ENCODE measurements around the gene CADM2.
A peak's percentile ranks its signal among the peaks of the same experiment; 100 is the strongest.

CADM2 gene

GRCh38 chr3:85342915-85343314, 384.1 kb downstream of the CADM2 start:
- peak; percentile 21 for DNase-seq

- DNase-seq = no peak
Observed at GRCh38 chr3:85355572-85355971, 396.8 kb downstream of the CADM2 start.

- peak; percentile 66 for DNase-seq
Observed at GRCh38 chr3:85360742-85361387, 402.1 kb downstream of the CADM2 start.

GRCh38 chr3:85364296-85364909, 405.6 kb downstream of the CADM2 start:
- DNase-seq = no peak

- DNase-seq = no peak
Observed at GRCh38 chr3:85370341-85370740, 411.6 kb downstream of the CADM2 start.

- no peak for DNase-seq
Observed at GRCh38 chr3:85376131-85376530, 417.3 kb downstream of the CADM2 start.

GRCh38 chr3:85377115-85377514, 418.3 kb downstream of the CADM2 start:
- no peak for DNase-seq

GRCh38 chr3:85384372-85384771, 425.6 kb downstream of the CADM2 start:
- DNase-seq = no peak

GRCh38 chr3:85387913-85388505, 429.2 kb downstream of the CADM2 start:
- peak; percentile 14 for DNase-seq

- no peak for DNase-seq
Observed at GRCh38 chr3:85394424-85394823, 435.6 kb downstream of the CADM2 start.

- DNase-seq = no peak
Observed at GRCh38 chr3:85397434-85397833, 438.6 kb downstream of the CADM2 start.

GRCh38 chr3:85426121-85426520, 467.3 kb downstream of the CADM2 start:
- DNase-seq = no peak

- no peak for DNase-seq
Observed at GRCh38 chr3:85427467-85427866, 468.7 kb downstream of the CADM2 start.

- no peak for DNase-seq
Observed at GRCh38 chr3:85432081-85432480, 473.3 kb downstream of the CADM2 start.

- no peak for DNase-seq
Observed at GRCh38 chr3:85433319-85433718, 474.5 kb downstream of the CADM2 start.

GRCh38 chr3:85455561-85456200, 496.9 kb downstream of the CADM2 start:
- no peak for DNase-seq

- no peak for DNase-seq
Observed at GRCh38 chr3:85474241-85474640, 515.5 kb downstream of the CADM2 start.

GRCh38 chr3:85475346-85475745, 516.6 kb downstream of the CADM2 start:
- no peak for DNase-seq

- DNase-seq = no peak
Observed at GRCh38 chr3:85476891-85477495, 518.2 kb downstream of the CADM2 start.

GRCh38 chr3:85481411-85482212, 522.8 kb downstream of the CADM2 start:
- DNase-seq = no peak

GRCh38 chr3:85482213-85482490, 523.4 kb downstream of the CADM2 start:
- no peak for DNase-seq

- DNase-seq = no peak
Observed at GRCh38 chr3:85483986-85484385, 525.2 kb downstream of the CADM2 start.

- DNase-seq = no peak
Observed at GRCh38 chr3:85487375-85487774, 528.6 kb downstream of the CADM2 start.
